AG04450 (cell line): ENCODE measurements around the gene TTC6. TPM values are rescaled to one million over a fixed set of nuclear protein-coding genes. Genes with fewer than 3 reads are reported as not detected.
A peak's percentile ranks its signal among the peaks of the same experiment; 100 is the strongest.

Experiments used
- CTCF ChIA-PET: fragments of 300-600, 350-600 bp; formaldehyde crosslinking; extraction: SDS; loops from one replicate; lab custom pipeline; 2022; ENCODE audit warnings: antibody characterized with exemption, inconsistent platforms; lab: Charles Lee
- POLR2A ChIA-PET: fragments of 350-600 bp; formaldehyde crosslinking; extraction: SDS; loops from one replicate; lab custom pipeline; 2021; ENCODE audit warnings: antibody characterized with exemption, inconsistent platforms; lab: Yijun Ruan, JAX
- DNase-seq: peaks from one replicate; pipeline ENCODE4 v3.0.0-alpha.2; 2011; ENCODE audit warnings: low read depth, low spot score
- H3K27ac ChIP-seq: one replicate; pipeline ENCODE4 v1.5.1; 2012; ENCODE audit warnings: low read depth, low read length, control low read depth
- H3K27me3 ChIP-seq: one replicate; pipeline ENCODE4 v1.6.0; 2012; ENCODE audit warnings: low read length; ENCODE audit not compliant: control insufficient read depth, insufficient read depth
- H3K4me3 ChIP-seq: 2 replicates; pipeline ENCODE4 v1.5.1; 2011; ENCODE audit warnings: mild to moderate bottlenecking, low read depth, low read length, control low read depth
- H3K9me3 ChIP-seq: 2 replicates; pipeline ENCODE4 v1.5.1; 2012; ENCODE audit warnings: low read length; ENCODE audit not compliant: control insufficient read depth, insufficient read depth
- CTCF ChIP-seq: IDR thresholded peaks from 2 replicates; pipeline ENCODE4 v1.5.1; 2011; ENCODE audit warnings: low read depth, low read length, control low read depth, inconsistent platforms
- polyA plus RNA-seq: library from polyadenylated mRNA; depleted of rRNA; stranded (reverse); fragments of >200 nt; gene quantifications from 2 replicates; pipeline ENCODE4 v1.2.3, GENCODE V29; 2011

The TTC6 gene
- polyA plus RNA-seq, 1 experiment = not detected

- Histone ChIP-seq H3K4me3 (no peak overlapping the region), H3K9me3 (peaks cover 19% of the 10 kb centered on the region), H3K27me3 (peaks cover 83% of the 10 kb centered on the region), H3K27ac (no peak overlapping the region)
- ChIA-PET POLR2A (no interaction called here), CTCF (interaction anchor here (0.6 to 3.9 kb wide), 17 partner anchors 8 to 400 kb away, joined by 3 to 25 read pairs (median 6); no protein-coding TSS in a partner anchor)
- no peak for DNase-seq
- TF ChIP-seq CTCF = peak; percentile 49
Observed at GRCh38 chr14:37597538-37597913, 2.1 kb downstream of the TTC6 start.

GRCh38 chr14:37597914-37598746, 2.7 kb downstream of the TTC6 start:
- POLR2A ChIA-PET = no interaction called here
- no peak for TF ChIP-seq CTCF

GRCh38 chr14:37598747-37599506, 3.5 kb downstream of the TTC6 start:
- POLR2A ChIA-PET = no interaction called here
- DNase-seq = no peak
- peaks cover 84% of the 10 kb centered on the region for H3K27me3 ChIP-seq
- no peak for TF ChIP-seq CTCF
- CTCF ChIA-PET = interaction anchor here (1.2 to 3.9 kb wide), 4 partner anchors 9 to 368 kb away, joined by 4 to 16 read pairs (median 10); no protein-coding TSS in a partner anchor
- no peak overlapping the region for H3K27ac ChIP-seq
- no peak overlapping the region for H3K4me3 ChIP-seq
- H3K9me3 ChIP-seq = peaks cover 16% of the 10 kb centered on the region

More at GRCh38 chr14:37597914-37598746, 2.7 kb downstream of the TTC6 start:
- H3K27ac ChIP-seq = no peak overlapping the region
- H3K4me3 ChIP-seq = no peak overlapping the region
- peaks cover 83% of the 10 kb centered on the region for H3K27me3 ChIP-seq
- H3K9me3 ChIP-seq = peaks cover 16% of the 10 kb centered on the region
- CTCF ChIA-PET = interaction anchor here (0.6 to 3.9 kb wide), 14 partner anchors 9 to 376 kb away, joined by 3 to 25 read pairs (median 6); no protein-coding TSS in a partner anchor
- DNase-seq = no peak

- no peak for DNase-seq
- Histone ChIP-seq H3K27me3 (peaks cover 91% of the 10 kb centered on the region), H3K9me3 (peaks cover 16% of the 10 kb centered on the region), H3K27ac (no peak overlapping the region), H3K4me3 (no peak overlapping the region)
- TF ChIP-seq CTCF = no peak
- POLR2A ChIA-PET = no interaction called here
- CTCF ChIA-PET = interaction anchor here (1.2 to 3.9 kb wide), 4 partner anchors 23 to 369 kb away, joined by 3 to 16 read pairs (median 4); no protein-coding TSS in a partner anchor
Observed at GRCh38 chr14:37599507-37600368, 4.3 kb downstream of the TTC6 start.
